CD4-positive, alpha-beta T cell treated with Interleukin-4 for 1 hour (primary cell): ENCODE data around the gene IRF4.

Experiments used
- DNase-seq, 2 donors: peaks; one replicate each; pipeline ENCODE4 v3.0.0-alpha.2; 2020 to 2022

IRF4 gene

DNA sequence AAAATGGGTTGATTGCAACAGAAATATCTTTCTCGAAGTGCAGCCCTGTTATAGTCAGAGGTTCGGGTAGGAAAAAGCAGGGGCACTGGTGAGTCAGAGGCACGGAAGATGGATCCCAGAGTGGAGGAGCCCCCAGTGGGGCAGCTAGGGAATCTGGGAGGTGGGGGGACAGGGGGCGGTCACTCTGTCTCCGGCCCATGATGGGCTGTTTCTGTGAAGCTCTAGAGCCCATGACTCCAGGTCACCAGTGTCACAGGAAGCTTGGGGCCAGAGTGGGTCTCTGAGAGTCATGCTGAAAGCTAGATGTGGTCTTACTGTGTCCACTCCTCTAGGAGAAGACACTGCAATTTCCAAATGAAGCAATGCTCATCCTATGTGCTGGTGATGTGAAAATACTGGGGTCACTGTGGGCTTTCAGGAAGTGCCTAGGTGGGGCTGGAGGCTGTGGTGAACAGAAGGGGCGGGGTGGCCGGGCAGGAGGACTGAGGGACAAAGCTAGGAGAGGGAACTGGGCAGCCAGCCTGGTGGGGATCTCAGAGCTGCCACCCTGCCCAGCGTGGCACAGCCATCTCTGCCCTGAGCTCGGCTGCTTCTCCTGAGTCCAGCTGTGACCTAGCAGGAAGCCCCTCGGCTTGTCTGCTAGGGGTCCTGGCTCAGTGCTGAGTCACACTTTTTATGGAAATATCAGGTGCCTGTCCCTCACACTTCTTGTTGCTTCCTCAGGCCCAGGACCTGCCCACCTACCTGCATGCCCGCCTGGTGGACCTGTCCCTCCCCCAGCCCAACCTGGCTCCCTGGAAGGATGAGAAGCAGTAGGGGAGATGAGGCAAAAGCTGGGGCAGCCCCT is 54.2 kb downstream of the IRF4 start:
- no peak for DNase-seq

DNA sequence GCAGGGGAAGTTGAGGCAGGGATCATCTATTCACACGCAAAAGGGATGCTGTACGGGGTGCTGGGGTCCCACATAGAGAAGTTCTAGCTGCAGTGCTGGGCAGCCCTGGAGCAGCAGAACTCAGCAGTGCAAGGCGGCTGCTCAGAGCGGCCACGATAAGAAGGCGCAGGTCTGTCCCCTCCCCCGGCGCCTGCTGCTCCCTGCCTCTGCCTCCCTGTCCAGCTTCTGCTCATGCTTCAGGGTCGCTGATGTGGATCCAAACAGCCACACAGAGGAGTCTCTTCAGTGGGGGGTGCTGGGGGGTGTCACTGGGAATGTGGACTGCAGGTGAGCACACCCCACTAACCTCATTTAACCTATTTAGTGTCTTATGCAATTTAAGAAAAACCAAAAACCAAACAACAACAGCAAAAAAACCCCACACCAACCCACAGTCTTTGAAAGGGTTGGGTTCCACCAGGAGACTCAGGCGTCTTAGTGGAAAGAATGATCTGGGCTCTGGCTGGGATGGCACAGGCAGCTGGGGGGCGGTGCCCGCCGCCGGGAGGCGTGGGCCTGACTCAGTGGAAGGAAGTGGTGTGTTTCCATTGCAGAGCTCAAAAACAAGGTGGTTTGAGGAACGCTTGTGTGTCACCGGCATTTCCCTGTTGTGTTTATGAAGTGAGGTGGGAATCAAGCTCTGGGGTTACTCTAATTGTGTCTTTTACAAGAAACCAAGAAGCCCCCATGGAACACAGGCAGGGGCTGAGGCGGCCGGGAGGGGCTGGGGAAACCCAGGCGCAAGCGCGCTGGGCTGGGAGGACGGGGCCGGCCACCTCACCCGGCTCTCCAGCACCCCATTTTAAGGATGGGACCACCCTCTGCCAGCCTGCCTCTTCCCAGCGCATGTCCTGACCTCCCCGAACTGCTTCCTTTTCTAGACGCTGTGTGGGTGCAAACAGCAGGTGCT is 55.1 kb downstream of the IRF4 start:
- DNase-seq: peak; percentile 51 to 74

DNA sequence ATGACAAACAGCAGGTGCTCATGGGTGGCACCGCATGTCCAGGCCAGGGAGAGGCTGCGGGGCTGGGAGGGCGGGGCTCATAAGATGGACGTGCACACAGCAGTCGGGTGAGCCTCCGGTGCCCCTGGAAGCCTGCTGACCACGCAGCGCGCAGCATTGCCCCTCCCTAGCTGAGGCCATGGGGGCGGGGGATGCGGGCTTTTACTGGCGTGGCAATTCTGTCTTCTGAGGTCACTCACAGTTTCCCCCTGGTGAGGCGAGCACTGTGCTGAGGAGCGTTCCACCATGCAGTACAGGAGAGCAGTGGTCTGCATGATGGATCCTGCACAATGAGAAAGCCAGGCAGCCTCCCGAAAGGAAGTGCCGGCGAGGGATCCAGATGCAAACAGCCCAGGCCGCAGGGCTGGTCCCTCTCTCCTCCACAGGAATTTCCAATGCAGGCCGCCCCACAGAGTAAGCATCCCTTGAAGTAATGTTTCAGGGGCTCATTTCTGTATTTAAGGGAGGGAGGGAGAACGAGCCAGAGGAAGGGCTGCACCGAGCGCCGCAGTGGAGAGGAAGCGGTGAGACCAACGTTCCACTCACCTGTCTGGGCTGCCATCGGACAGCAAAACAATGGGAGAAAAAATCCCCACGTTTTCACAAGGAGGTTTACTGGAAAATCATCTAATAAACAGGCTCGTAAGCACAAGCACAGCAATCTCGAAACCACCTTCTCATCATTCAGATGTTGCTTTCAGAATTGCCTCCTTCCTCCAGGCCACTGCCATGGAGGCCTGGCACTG is 56.0 kb downstream of the IRF4 start:
- DNase-seq: no peak

DNA sequence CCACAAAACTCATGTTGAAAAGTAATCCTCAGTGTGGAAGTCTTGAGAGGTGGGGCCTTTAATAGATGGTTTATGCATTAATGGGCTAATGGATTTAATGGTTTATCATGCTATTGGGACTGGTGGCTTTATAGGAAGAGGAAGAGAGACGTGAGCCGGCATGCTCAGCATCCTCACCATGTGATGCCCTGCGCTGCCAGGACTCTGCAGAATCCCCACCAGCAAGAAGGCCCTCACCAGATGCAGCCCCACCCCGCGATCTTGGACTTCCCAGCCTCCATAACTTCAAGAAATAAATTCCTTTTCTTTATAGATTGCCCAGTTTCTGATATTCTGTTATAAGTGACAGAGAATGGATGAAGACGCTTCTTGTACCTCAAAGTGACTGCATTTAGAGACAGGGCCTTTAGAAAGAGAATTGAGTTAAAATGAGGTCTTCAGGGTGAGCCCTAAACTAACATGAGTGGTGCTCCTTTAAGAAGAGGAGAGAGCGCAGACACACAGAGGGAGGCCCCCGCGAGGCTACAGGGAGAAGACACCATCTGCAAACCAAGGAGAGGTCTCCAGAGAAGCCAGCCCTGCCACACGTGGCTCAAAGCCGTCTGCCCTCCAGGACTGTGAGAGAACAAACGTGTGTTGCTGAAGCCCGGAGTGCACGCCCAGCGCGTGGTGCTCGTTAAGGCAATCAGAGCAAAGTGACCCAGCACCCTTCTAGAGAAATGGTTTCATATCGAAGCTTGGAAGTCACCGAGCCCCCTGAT is 56.9 kb downstream of the IRF4 start:
- no peak for DNase-seq

DNA sequence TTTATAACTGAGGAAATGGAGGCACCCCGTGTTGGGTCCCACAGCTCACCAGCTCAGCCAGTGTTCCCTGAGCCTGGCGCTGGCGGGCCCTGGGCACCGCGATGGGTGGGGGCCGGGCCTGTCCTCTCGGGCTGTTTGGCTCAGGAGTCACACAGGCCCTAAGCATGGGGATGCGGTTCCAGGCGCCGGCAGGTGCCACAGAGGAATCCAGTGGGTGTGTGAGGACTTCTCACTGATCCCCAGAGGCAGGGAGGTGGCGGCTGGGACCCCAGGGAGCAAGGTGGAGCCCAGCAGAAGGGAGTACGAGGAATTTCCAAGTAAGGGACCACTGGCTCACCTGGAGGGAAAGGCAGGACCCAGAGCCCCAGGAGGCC is 57.5 kb downstream of the IRF4 start:
- no peak for DNase-seq

DNA sequence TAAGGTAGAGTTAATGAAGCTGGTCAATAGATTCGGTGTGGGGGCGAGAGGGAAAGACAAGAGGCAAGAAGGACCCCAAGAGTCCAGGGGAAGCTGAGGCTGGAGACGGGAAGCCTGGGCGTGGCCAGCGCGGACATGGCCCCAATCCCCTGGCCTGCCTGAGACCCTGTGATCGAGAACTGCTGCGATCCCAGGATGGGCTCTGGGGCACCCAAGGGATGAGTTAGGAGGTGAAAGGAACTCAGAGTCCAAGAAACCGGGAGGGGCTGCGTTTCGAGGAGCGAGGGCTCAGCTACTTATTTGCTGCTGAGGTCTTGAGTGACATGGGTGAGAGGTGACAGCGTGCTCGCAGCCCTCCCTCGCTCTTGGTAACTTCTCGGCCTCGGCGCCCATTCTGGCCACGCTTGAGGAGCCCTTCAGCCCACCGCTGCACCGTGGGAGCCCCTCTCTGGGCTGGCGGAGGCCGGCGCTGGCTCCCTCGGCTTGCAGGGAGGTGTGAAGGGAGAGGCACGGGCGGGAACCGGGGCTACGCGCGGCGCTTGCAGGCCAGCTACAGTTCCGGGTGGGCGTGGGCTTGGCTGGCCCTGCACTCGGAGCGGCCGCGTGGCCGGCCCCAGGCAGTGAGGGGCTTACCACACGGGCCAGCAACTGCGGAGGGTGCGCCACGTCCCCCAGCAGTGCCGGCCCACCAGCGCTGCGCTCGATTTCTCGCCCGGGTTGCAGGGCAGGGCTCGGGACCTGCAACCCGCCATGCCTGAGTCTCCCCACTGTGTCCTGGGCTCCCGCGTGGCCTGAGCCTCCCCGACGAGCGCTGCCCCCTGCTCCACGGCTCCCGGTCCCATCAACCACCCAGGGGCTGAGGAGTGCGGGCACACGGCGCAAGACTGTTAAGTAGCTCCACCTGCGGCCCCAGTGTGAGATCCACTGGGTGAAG is 58.2 kb downstream of the IRF4 start:
- DNase-seq: no peak

DNA sequence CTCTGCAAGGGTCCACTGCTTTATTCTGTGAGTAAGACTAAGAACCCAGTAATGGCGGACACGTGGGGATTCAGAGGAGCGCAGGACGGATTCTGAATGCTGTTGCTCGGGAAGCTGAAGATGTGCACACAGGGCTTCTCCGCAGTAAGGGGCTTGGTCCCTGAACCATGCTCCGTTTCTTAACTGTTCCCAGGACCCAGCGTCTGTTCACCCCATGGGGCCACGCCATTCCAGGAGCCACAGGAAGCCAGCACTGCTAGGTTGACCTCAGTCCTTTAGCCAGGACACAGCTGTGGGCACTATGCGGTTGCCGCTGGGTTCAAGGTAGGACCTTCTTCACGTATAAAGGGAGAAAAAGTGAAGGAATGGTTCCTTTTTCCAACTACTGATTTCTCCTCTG is 59.8 kb downstream of the IRF4 start:
- DNase-seq: no peak

DNA sequence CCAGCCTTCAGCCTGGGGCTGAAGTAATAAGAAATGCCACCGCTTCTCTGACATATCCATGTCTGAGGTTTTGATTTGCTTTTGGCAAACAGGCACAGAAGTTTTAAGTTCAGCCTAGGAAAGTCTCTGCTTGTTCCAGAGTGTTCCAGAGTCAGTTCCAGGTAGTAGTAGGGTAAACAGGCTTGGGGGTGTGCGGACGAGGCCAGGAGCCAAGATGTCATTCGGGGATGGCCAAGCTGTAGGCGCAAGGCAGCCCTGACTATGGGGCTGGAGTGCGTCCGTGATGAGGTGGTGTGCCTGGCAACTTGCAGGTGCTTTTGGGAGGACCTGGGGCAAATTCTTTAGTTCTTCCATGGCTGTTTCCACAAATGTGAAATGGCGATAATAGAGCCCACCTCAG is 60.3 kb downstream of the IRF4 start:
- DNase-seq: no peak

DNA sequence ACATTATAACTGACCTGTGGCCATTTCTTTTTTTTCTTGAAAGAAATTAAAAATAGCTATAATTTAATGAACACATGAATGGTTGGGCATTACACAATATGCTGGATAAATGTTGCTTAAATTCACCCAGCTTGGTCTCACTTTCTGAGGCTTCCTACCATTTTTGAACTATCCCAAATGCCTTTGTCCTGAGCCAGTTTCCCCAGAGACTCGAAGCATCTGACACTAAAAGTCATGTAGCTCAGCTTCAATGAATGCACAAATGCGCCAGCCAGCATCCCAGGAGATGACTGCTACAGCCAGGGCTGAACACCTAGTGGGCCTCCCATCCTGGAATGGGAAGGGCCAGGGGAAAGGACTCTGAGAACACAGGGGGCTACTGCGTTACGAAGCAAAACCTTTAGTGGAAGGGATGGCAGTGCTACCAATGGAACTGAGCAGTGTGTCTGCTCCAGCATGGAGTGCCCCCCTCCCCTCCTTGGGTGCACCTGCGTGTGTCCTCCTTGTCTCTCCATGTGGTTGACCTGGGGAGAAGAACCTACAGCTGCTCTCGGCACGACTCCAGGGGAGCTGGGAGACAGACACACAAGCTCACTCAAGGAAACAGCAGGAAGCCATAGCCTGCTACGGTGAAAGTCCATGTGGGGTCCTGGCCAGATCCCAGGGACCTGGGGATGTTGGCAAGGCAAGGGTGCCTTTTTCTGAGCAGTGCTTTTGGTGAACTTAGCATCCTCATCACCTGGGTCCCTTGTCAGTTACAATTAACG is 60.9 kb downstream of the IRF4 start:
- DNase-seq: no peak

DNA sequence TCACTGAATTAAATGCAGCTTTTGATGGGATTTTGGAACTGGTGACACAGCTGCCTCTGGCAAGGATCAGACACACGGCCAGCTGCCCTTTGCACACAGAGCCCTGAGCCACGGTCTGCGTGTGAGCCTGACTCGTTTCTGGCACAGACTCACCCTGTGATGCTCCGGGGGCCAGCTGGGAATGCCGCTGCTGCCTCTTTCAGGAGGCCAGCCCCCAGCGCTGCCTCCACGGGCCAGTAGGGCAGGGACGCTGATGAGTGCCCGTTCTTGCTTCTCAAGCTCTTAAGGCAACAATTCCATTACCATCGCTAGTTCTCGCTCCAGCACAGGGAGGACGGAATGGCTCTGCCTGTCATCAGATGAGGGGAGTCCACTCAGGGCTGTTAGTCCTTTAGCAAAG is 61.6 kb downstream of the IRF4 start:
- no peak for DNase-seq

DNA sequence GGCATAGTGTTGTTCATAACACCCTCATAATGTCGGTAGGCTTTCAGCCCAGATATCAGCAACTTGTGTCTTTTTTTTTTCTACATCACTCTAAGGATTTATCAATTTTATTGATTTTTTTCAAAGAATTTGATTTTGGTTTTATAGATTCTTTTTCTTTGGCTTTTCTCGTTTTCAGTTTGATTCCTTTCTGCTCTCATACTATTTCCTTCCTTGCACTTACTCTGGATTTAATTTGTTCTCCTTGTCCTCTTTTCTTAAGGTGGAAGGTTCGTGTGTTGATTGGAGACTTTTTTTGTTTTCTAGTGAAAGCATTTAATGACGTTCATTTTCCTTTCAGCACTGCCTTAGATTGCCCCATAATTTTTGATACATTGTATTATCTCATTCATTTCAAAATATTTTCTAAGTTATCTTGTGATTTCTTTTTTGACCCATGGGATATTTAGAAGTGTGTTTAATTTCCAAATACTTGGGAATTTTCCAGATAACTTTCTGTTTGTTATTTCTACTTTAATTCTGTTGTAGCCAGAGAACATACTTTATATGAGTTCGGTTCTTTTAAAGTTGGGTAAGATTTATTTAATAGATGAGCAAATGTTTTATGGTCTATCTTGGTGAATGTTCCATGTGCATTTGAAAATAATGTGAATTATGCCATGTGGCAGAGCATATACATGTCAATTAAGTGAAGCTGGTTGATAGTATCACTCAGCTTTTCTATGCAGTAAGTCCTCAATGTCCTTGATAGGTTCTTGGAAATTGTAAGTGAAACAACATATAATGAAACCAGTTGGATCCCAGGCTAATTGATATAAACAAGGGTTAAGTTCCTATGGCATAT is 62.8 kb downstream of the IRF4 start:
- no peak for DNase-seq

DNA sequence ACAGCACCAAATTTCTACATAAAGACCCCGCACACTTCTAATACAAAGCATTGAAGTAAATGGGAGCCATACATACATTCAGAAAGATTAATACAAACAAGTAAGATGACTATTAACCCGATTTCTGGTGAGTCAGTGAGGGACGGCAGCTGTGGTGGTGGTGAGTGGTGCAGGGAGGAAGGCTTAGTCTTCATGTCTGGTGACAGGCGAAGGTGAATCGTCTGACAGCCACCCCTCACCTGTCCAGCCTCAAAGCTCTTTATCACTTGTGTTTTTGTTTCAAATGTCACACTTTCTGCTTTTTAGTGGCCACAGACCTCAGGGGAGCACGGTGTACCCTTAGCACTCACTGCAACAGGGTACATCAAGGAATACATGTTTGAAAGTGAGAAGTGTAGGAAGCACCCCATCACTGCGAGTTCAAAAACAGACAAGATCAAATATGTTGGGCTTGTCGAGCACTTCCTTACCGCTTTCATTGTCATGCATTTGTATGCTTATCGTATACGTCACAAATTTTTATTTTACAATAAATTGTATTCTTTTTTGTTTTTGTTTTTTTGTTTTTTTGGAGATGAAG is 63.5 kb downstream of the IRF4 start:
- DNase-seq: no peak

DNA sequence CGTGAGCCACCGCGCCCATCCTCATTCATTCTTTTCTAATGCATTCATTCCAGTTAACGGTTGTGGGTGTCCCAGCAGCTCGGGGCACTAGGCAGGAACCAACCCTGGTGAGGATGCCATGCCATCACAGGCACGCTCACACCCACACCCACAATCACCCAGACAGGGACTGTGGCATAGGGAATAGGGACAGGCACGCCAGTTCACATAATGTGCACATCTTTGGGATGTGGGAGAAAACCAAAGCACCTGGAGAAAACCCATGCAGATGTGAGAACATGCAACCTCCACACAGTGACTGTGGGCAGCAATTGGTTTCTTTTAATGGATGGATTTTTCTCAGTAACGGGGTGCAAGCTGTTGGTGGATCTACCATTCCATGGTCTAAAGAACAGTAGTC is 64.3 kb downstream of the IRF4 start:
- no peak for DNase-seq

DNA sequence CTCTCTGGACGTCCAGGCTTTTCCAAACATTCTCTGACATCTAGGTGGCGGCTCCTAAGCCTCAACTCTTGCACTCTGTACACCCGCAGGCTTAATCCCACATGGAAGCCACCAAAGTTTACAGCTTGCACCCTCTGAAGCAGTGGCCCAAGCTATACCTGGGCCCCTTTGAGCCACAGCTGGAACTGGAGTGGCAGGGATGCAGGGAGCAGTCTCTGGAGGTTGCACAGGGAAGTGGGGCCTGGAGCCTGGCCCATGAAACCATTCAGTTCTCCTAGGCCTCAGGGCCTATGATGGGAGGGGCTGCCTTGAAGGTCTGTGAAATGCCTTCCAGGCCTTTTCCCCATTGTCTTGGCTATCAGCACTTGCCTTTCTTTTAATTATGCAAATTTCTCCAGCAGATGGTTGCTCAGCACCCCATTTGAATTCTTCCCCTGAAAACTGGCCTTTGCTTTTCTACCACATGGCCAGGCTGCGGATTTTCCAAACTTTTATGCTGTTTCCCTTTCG is 64.9 kb downstream of the IRF4 start:
- no peak for DNase-seq

DNA sequence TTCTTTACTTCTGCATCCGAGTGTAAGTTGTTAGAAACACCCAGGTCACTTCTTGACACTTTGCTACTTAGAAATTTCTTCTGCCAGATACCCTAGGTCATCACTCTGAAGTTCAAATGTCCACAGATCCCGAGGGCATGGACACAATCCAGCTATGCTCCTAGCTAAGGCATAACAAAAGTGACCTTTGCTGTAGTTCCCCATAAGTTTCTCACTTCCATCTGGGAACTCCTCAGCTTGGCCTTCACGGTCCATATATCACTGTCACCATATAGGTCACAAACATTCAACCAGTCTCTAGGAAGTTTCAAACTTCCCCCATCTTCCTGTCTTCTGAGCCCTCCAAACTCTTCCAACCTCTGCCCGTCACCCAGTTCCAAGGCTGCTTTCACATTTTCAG is 65.3 kb downstream of the IRF4 start:
- DNase-seq: no peak
